GM21447 (cell line): ENCODE measurements around the gene GFOD2.

Experiments
- ATAC-seq: cut with Tn5 transposase; IDR thresholded peaks from one replicate; pipeline ENCODE4 v1.9.1; 2021; ENCODE audit not compliant: unreplicated experiment

GFOD2 gene

GRCh38 chr16:67647681-67648080, 71.4 kb downstream of the GFOD2 start:
- ATAC-seq = no peak

GRCh38 chr16:67647111-67647651, 71.9 kb downstream of the GFOD2 start:
- no peak for ATAC-seq

GRCh38 chr16:67645397-67646121, 73.6 kb downstream of the GFOD2 start:
- ATAC-seq = peak; percentile 11

GRCh38 chr16:67644038-67644437, 75.1 kb downstream of the GFOD2 start:
- no peak for ATAC-seq

GRCh38 chr16:67641779-67642708, 77.1 kb downstream of the GFOD2 start:
- no peak for ATAC-seq

GRCh38 chr16:67637625-67638024, 81.5 kb downstream of the GFOD2 start:
- no peak for ATAC-seq

GRCh38 chr16:67636713-67637112, 82.4 kb downstream of the GFOD2 start:
- no peak for ATAC-seq

GRCh38 chr16:67632415-67633172, 86.5 kb downstream of the GFOD2 start:
- no peak for ATAC-seq

- ATAC-seq = no peak
These were observed 90.9 kb downstream of the GFOD2 start for GRCh38 chr16:67628216-67628615.
